PC-9 (cell line): ENCODE measurements around the gene GPATCH2L. TPM values are rescaled to one million over a fixed set of nuclear protein-coding genes. Genes with fewer than 3 reads are reported as not detected.

Experiments
- BruUV-seq: library from RNA; stranded (reverse); fragments of 400-500 nt; replicated peaks from 2 replicates; lab custom pipeline; 2021; lab: Mats Ljungman, UMichigan
- CTCF ChIA-PET: fragments of 300-600 bp; sonication (Branson Sonifier 250); formaldehyde crosslinking; loops from one replicate; lab custom pipeline; 2022; ENCODE audit warnings: antibody characterized with exemption; lab: Charles Lee
- POLR2A ChIA-PET: fragments of 300-600 bp; sonication (Branson Sonifier 250); formaldehyde crosslinking; loops from one replicate; lab custom pipeline; 2022; ENCODE audit warnings: antibody characterized with exemption; ENCODE audit not compliant: unreplicated experiment; lab: Charles Lee
- DNase-seq, 2 experiments: peaks; one replicate each; pipeline versions ENCODE4 v3.0.0 to v3.0.0-alpha.2; 2015 to 2022; ENCODE audit warnings: mixed read lengths in 1 of 2
- H2AFZ ChIP-seq: fragments of 200-600 bp; sonication (generic); 2 replicates; pipeline ENCODE4 v1.8.1; 2017; ENCODE audit warnings: antibody characterized with exemption
- H3F3A ChIP-seq: fragments of 200-600 bp; sonication (generic); 2 replicates; pipeline ENCODE4 v1.8.1; 2017; ENCODE audit warnings: antibody characterized with exemption, mild to moderate bottlenecking, low read depth; ENCODE audit not compliant: insufficient read depth
- H3K27ac ChIP-seq: fragments of 200-600 bp; sonication (generic); 2 replicates; pipeline ENCODE4 v1.6.1; 2016; ENCODE audit warnings: mixed run types
- H3K27me3 ChIP-seq: fragments of 200-600 bp; sonication (generic); 2 replicates; pipeline ENCODE4 v1.6.1; 2016; ENCODE audit warnings: low read depth, mixed run types; ENCODE audit not compliant: insufficient read depth
- H3K36me3 ChIP-seq: fragments of 200-600 bp; sonication (generic); 2 replicates; pipeline ENCODE4 v1.6.1; 2016; ENCODE audit warnings: low read depth, mixed run types
- H3K4me1 ChIP-seq: fragments of 200-600 bp; sonication (generic); replicated peaks from 2 replicates; pipeline ENCODE4 v1.6.1; 2016; ENCODE audit warnings: mixed run types; ENCODE audit not compliant: insufficient read depth
- H3K4me2 ChIP-seq: fragments of 200-600 bp; sonication (generic); 2 replicates; pipeline ENCODE4 v1.6.1; 2017; ENCODE audit warnings: mixed run types
- H3K4me3 ChIP-seq: fragments of 200-600 bp; sonication (generic); 2 replicates; pipeline ENCODE4 v1.6.1; 2016; ENCODE audit warnings: mixed run types
- H3K79me2 ChIP-seq: fragments of 200-600 bp; sonication (generic); 2 replicates; pipeline ENCODE4 v1.6.1; 2017; ENCODE audit warnings: low read depth, mixed run types
- H3K9me2 ChIP-seq: fragments of 200-600 bp; sonication (generic); 2 replicates; pipeline ENCODE4 v1.8.1; 2017; ENCODE audit warnings: mild to moderate bottlenecking; ENCODE audit not compliant: insufficient read depth
- H3K9me3 ChIP-seq: fragments of 200-600 bp; sonication (generic); 2 replicates; pipeline ENCODE4 v1.8.1; 2016; ENCODE audit warnings: low read depth; ENCODE audit not compliant: insufficient read depth
- H4K20me1 ChIP-seq: fragments of 200-600 bp; sonication (generic); 2 replicates; pipeline ENCODE4 v1.8.1; 2017; ENCODE audit not compliant: insufficient read depth
- EZH2 ChIP-seq: fragments of 200-600 bp; sonication (generic); IDR thresholded peaks from 2 replicates; pipeline ENCODE4 v1.8.0; 2017; ENCODE audit warnings: antibody characterized with exemption, low read depth
- intact Hi-C: fragments of 100-400 bp; cut with micrococcal nuclease; formaldehyde crosslinking; loops from one replicate; pipeline ENCODE4 v1.10.0; 2022; ENCODE audit not compliant: unreplicated experiment
- total RNA-seq: library from RNA; stranded (reverse); gene quantifications from 2 replicates; pipeline ENCODE4 v1.2.3, GENCODE V29; 2021
- TF ChIP-seq, protein P1 (sequence below): fragments of 200-600 bp; sonication (generic); conservative IDR thresholded peaks from 2 replicates; pipeline ENCODE4 v1.6.1; 2017; ENCODE audit warnings: mixed run types, antibody characterized with exemption, mild to moderate bottlenecking, moderate library complexity

The GPATCH2L gene
- total RNA-seq, 1 experiment from 2014 or later, result 124 TPM

DNA sequence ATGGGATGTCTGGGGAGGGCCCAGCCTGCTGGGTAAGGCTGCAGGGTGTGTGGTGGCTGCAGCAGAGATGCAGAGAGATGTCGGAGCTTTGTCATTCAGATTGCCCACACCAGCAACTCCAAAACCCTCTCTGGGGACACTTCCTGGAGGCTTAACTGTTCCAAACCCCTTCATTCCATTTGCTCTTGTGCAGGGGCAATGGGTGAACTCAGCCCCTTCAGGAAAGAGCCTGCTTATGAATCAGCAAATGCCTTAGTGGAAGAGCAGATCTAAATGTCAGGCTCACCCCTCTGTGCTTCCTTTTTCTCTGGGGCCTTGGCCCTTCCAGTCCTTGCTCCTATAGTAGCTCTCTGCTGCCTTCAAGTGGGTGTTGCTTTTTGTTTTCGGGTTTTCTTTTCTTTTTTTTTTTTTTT, 36.7 kb upstream of the GPATCH2L start:
- Histone ChIP-seq H4K20me1 (no peaks in the 10 kb centered on the region), H2AFZ (no peak overlapping the region), H3K79me2 (no peaks in the 10 kb centered on the region), H3K27me3 (peaks cover 94% of the 10 kb centered on the region), H3K27ac (no peak overlapping the region), H3K9me3 (no peaks in the 10 kb centered on the region), H3K4me3 (no peak overlapping the region), H3K36me3 (no peaks in the 10 kb centered on the region), H3K4me2 (no peak overlapping the region), H3K4me1 (no peaks in the 10 kb centered on the region), H3F3A (no peaks in the 10 kb centered on the region), H3K9me2 (no peaks in the 10 kb centered on the region)
- TF ChIP-seq EZH2, result no peak
- TF ChIP-seq, protein P1, sequence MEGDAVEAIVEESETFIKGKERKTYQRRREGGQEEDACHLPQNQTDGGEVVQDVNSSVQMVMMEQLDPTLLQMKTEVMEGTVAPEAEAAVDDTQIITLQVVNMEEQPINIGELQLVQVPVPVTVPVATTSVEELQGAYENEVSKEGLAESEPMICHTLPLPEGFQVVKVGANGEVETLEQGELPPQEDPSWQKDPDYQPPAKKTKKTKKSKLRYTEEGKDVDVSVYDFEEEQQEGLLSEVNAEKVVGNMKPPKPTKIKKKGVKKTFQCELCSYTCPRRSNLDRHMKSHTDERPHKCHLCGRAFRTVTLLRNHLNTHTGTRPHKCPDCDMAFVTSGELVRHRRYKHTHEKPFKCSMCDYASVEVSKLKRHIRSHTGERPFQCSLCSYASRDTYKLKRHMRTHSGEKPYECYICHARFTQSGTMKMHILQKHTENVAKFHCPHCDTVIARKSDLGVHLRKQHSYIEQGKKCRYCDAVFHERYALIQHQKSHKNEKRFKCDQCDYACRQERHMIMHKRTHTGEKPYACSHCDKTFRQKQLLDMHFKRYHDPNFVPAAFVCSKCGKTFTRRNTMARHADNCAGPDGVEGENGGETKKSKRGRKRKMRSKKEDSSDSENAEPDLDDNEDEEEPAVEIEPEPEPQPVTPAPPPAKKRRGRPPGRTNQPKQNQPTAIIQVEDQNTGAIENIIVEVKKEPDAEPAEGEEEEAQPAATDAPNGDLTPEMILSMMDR, result no peak; the same call in 1 of the 2 replicates
- BruUV-seq, result no TSS peak
- intact Hi-C loops, result no loop called here
- ChIA-PET CTCF (interaction anchor here (0.8 kb wide), 1 partner anchor 64 kb away, joined by 5 read pairs; no protein-coding TSS in a partner anchor), POLR2A (no interaction called here)
- DNase-seq, result no peak

DNA sequence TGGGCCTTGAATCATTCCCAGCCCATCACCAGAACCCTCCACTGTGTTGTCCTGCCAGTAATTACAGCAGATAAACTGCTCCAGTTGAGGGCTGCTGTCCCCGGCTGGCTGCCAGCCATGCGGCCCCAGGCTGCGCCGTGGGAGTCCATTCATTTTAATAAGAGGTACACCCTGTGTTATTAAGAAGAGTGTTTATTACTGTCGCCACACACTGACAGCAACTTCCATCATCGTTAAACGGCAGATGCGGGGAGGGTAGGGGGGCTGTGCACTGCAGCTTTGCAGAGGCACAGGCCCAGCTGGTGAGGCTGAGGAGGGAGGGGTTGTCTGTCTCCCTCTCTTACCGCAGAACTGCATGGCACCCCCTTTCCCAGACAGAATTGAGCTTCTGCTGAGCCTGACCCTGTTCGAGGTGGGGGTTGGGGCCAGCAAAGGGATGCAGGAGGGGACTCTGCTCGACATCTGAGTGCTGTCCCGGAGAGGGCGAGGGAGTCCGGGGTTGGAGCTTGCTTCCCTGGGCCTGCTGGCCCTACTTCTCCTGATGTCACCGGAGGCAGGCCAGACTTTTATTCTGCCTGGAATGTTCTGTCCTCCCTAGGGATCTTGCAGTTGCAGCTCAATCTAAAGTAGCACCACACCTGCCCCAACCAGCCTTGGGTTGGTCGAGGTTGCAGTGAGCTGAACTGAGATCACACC, 33.8 kb upstream of the GPATCH2L start:
- no peaks in the 10 kb centered on the region for H4K20me1 ChIP-seq
- ChIA-PET POLR2A (no interaction called here), CTCF (interaction anchor here (0.5 kb wide), 1 partner anchor 1594 kb away, joined by 4 read pairs; no protein-coding TSS in a partner anchor)
- H3K4me3 ChIP-seq, result no peak overlapping the region
- no peak overlapping the region for H2AFZ ChIP-seq
- H3K27ac ChIP-seq, result no peak overlapping the region
- BruUV-seq, result no TSS peak
- H3K36me3 ChIP-seq, result no peaks in the 10 kb centered on the region
- H3K9me3 ChIP-seq, result no peaks in the 10 kb centered on the region
- intact Hi-C loops, result no loop called here
- no peaks in the 10 kb centered on the region for H3F3A ChIP-seq
- no peaks in the 10 kb centered on the region for H3K4me1 ChIP-seq
- DNase-seq, result no peak
- H3K9me2 ChIP-seq, result no peaks in the 10 kb centered on the region
- no peak overlapping the region for H3K4me2 ChIP-seq
- H3K27me3 ChIP-seq, result peaks cover 93% of the 10 kb centered on the region
- H3K79me2 ChIP-seq, result no peaks in the 10 kb centered on the region
- no peak for TF ChIP-seq EZH2
- TF ChIP-seq, protein P1, result no peak

DNA sequence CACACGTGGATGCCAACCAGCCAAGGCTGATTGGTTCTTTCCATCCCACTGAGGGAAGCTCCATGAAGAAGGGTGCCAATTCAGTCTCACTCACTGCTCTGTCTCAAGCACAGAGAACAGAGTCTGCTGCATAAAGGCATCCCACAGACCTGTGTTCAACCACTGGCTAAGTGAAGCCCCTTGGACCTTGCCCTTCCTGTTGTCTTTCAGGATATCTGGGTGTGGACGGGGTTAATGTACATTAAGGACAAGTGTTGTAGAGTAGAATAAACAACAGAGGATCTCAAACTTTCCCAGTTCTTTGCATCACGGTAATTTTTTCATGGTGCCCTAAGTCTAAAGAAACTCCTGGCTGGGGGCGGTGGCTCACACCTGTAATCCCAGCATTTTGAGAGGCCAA, 33.1 kb upstream of the GPATCH2L start:
- Histone ChIP-seq H3F3A (no peaks in the 10 kb centered on the region), H2AFZ (no peak overlapping the region), H3K4me1 (no peaks in the 10 kb centered on the region), H3K79me2 (no peaks in the 10 kb centered on the region), H3K36me3 (no peaks in the 10 kb centered on the region), H4K20me1 (no peaks in the 10 kb centered on the region), H3K9me3 (no peaks in the 10 kb centered on the region), H3K27ac (no peak overlapping the region), H3K27me3 (peaks cover 93% of the 10 kb centered on the region), H3K4me2 (no peak overlapping the region), H3K4me3 (no peak overlapping the region), H3K9me2 (no peaks in the 10 kb centered on the region)
- intact Hi-C loops, result no loop called here
- BruUV-seq, result no TSS peak
- TF ChIP-seq, protein P1, result no peak
- TF ChIP-seq EZH2, result no peak
- POLR2A ChIA-PET, result no interaction called here
- CTCF ChIA-PET, result no interaction called here
- DNase-seq, result no peak
